NOMO-1 (cell line): ENCODE results near the gene SYT8.
"Not testable (repeated sequence)": the region's sequence is repeated elsewhere in the genome, so short reads cannot be mapped to it uniquely, and the experiment has no call there.

Experiments
- DNase-seq, 2 experiments: peaks; one replicate each; lab custom pipeline; 2025; ENCODE audit not compliant: unreplicated experiment in 2 of 2; lab: John Stamatoyannopoulos, UW

The SYT8 gene

DNA sequence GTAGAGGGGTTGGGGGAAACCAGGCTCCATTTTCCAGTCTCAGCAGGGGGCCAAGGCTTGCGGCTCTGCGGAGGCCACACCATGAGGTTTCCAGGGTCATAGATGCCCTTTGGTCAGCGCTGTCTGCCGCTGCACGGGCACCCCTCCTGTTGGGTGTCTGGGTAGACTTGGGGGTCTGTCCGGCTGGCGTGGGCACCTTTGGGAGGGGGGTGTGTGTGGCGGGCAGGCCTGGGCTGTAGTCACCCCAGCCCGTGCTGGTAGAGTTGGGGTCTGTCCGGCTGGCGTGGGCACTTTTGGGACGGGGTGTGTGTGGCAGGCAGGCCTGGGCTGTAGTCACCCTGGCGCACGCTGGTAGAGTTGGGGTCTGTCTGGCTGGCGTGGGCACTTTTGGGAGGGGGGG lies 36.7 kb downstream of the SYT8 start:
- DNase-seq, result no peak

DNA sequence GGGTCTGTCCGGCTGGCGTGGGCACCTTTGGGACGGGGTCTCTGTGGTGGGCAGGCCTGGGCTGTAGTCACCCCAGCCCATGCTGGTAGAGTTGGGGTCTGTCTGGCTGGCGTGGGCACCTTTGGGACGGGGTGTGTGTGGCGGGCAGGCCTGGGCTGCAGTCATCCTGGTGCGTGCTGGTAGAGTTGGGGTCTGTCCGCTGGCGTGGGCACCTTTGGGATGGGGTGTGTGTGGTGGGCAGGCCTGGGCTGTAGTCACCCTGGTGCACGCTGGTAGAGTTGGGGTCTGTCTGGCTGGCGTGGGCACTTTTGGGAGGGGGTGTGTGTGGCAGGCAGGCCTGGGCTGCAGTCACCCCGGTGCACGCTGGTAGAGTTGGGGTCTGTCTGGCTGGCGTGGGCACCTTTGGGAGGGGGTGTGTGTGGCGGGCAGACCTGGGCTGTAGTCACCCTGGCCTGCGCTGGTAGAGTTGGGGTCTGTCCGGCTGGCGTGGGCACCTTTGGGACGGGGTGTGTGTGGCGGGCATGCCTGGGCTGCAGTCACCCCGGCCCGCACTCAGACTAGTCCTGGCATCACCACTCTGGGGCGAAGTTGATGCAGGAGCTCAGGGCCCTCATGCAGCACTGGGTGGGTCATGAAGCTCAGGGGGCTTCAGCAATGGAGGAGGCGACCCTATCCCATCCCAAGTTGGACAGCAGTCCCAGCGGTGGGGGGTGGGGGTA lies 37.6 kb downstream of the SYT8 start:
- no peak for DNase-seq

DNA sequence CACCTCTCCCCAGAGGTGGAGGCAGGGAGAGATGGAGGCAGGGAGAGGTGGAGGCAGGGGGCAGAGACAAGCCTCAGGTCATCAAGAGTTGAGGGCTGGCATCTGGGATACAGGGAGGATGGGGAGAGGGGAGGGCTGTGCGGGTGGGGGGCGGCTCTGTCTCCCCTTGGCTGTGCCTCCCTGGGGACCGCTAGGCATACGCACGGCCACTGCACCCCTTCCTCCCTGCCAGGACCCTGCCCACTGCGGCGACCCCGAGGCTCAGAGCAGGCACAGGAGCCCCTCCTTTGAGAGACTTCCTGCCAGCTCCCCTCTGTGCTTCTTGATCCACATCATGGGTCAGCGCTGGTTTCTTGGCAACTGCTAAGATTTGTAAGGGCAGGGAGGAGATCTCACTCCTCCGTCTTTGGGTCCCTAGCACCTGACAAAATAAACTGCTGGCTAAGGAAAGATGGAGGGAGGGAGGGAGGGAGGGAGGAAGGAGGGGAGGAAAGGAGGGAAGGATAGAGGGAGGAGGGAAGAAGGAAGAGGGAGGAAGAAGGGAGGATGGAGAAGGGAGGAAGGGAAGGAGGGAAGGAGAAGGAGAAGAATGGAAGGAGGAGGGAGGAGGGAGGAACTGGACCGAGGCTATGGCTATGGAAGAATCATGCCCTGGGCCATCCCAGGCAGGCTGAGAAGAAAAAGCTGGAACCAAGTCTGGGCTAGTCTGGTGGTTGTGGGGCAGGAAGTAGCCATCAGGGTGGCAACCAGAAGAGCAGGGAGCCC lies 38.4 kb downstream of the SYT8 start:
- no peak for DNase-seq

DNA sequence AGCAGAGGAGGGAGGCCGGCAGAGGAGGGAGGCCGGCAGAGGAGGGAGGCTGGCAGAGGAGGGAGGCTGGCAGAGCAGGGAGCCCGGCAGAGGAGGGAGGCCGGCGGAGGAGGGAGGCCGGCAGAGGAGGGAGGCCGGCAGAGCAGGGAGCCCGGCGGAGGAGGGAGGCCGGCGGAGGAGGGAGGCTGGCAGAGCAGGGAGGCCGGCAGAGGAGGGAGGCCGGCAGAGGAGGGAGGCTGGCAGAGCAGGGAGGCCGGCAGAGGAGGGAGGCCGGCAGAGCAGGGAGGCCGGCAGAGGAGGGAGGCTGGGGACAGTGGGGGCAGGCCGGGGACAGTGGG lies 39.0 kb downstream of the SYT8 start:
- not testable (repeated sequence) for DNase-seq

DNA sequence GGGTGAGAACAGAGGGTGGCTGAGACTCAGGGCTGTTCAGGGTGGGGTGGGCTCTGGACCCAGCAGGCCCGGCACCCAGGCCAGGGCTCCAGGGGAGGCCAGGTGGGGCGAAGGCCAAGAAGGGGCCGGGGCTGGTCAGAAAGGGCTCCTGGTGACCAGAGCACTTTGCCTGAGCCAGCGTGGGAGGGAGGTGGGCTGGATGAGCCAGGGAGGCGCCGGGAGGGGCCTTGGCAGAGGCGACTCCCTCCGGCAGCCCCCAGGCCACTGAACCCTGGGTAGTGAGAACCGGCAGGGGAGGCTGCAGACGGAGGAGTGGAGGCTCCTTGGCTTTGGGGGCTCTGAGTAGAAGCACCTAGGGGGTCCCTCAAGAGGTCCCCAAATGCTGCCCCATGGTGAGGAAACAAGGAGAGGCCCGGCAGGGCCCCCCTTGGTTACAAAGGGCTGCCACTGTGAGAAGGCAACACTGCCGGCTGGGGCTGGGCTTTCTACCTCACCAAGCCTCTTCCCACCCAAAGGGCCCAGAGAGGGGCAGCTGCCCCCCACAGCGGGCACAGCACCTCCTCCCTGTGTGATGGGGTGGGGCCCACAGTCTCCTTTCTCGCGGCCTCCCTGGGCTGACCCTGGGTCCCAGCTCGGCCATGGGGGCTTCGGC lies 39.8 kb downstream of the SYT8 start:
- not testable (repeated sequence) for DNase-seq

DNA sequence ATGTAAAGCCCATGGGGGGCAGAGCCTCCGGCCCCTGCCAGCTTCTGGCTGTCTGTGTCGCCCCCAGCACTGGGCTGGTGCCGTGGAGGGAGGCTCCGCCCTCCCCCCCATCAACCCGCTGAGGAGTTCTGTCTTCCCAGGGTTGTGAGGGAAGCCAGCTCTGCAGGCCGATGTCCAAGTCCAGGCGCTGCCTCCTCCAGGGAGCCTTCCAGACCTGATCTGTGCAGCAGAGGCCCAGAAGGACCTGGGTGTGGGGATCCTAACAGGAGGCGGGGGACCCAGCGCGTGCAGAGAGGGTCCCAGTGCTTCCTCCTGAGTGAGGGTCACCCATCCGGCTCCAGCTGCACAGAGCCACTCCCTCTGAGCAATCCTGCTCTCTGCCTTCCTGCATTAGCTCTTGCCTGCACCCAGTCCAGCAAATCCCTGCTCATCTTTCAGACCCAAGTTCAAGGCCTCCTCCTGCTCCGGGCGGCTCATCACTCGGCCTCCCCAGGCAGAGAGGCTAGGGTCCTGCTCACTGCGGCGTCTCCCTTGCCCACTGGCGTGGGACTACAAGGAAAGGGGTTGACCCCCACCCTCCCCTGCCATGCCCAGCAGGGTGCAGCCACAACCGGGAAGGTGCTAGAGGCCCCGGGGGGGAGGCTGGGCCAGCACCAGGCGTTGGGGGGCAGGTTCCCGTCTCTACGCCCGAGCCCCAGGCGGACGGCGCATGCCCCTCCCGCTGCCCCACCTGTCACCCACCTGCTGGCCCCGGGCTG lies 40.5 kb downstream of the SYT8 start:
- no peak for DNase-seq

DNA sequence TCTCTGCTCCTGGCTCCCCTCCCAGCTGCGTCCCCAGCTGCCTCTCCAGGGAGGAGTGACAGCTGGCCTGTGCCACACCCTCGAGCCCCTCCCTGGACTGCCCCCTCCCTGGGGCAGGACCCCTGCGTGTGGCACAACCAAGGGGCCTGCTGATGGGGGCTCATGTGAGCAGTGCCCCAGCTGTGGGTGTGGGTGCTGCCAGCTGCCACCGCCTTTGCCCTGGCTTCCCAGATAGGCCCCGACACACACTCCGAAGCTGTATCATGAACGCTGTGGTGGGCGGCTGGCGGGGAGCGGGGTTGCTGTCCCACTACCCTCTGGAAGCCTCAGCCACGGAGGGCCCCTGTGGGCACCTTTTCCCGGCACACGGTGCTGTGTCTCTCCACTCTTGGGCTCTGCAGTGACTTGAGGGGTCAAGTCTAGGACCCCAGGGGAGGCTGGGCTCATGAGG lies 41.1 kb downstream of the SYT8 start:
- DNase-seq, result not testable (repeated sequence)

DNA sequence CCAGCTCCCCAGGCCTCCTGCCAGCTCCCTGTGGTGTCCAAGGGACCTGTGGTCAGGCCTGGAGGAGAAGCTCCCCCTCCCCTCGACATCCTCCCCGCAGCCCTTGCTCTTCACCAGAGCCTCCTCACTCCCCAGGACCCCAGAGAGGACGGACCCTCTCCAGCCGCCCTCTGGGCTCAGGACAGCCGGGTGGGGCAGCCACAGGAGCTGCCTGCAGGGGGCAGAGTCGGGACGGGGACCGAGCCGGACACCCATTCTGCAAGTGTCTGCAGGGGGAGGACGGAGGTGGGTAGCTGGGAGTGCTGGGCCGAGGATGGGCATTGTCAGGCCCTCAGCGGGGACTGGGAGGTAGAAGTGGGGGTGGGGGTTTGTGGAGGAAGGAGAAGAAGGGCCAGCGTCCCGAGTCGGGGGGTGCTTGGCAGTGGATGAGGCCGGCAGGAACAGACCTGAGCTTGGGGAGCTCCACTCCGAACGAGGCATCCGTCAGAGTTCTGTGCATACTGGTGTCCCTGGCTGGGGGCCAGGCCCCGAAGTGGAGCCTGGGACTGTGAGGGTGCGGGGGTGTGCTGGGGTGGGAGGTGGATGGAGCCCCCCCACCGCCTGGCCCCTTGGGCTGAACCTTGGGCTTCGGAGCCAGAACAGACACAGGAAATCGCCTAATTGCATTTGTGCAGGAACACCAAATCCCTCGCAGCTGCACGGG lies 41.7 kb downstream of the SYT8 start:
- no peak for DNase-seq

DNA sequence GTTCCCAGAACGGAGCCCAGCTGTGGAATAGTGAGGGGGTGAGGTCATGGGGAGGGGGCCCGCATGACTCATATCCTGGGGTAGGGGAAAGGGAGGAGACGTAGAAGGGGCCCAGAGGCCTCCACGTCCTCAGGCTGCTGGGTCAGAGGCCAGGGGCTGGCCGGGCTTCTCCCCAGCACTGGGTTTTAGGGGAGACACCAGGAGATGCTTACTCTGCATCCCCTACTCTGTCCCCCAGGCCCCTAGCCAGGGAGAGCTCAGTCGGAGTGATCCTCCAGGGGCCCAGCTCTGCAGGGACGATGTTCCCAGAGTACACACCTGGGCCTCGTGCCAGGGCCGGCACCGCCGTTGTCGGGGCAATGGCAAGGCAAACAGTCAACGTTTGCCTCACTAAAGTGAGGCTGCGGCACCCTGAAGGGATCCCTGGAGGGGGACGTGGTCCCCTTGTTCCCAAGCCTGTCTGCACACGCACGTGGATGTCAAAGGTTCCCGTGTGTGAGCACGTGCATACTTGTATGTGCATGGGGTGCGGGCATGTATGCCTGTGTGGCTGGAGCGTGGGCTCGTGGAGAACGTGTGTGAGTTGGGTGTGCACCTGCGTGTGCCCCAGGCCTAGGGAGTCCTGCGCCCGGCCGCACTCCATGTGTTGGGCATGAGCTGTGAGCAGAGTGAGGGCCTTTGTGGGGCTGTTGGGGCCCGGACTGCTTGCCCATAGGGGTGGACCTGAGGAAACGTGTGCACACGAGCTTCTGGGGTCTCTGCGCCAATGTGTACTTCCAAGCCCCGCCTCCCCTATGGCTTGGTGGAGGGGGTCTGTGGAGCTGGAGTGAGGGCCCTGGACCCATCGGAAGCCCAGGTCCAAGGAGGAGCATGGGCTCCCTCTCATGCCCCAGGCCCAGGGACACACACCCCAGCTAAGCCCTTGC lies 42.7 kb downstream of the SYT8 start:
- DNase-seq, result no peak

DNA sequence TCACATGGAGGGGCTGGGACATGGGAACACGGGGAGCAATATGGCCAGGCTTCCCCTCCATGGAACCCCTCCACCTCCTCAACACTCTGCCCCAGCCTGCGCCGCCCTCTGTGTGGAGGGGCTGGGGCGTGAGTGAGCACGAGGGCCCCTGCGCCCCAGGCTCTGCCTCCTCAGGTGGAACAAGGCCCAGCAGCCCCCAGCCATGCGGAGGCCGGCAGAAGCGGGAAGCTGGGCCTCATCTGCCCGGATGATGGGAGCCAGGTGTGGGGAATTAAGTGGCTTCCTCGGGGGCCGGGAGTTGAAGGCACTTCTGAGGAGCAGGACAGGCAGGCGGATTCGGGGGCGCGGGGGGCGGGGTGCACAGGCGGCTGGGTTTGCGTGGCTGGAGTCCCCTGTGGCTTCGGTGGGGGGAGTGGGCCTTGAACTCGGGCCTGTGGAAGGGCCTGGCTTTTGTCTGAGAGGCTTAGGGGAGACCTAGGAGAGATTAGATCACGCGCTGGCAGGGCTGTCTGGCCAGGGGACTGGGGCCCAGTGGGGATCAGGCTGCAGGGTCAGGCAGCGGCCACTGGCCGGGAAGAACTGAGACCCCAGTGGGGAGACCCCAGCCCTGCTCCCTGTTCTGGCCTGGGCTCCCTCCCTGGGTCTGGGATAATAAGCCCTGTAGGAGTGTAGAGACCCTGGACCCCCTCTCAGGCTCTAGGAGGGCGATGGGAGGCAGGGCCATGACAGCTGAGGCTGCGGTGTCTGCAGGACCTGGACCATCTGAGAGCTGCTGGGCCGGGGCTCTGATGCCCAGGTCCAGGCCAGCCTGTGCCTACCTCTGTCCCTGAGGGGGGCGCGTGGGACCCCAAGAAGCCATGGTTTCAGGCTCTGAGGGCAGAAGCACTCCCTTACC lies 43.6 kb downstream of the SYT8 start:
- DNase-seq, result no peak

DNA sequence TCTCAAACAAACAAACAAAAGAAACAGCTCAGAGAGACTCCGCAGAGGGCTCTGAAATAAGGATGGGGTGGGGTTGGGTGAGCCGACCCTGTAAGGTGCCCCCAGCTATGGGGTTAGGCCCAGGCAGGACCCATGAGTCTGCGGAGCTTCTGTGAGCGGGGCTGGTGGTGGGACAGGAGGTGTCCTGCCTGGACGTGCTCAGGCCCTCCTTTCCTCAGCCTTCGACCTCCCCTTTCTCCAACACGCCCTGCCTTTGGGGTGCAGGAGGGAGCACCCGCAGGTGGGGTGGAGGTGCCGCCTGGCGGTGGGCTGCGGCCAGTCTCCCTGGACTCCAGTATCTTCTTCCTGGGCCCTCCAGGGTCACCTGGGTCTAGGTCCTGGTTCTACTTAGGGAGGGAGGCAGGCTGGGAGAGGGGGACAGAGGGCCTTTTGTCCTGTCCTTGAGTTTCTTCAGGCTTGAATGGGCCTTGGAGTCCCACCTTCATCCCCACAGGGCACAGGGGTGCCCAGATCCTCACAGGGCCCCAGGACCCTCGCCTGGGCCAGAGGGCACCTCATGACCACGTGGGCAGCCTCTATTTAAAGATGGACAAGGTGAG lies 44.7 kb downstream of the SYT8 start:
- no peak for DNase-seq

DNA sequence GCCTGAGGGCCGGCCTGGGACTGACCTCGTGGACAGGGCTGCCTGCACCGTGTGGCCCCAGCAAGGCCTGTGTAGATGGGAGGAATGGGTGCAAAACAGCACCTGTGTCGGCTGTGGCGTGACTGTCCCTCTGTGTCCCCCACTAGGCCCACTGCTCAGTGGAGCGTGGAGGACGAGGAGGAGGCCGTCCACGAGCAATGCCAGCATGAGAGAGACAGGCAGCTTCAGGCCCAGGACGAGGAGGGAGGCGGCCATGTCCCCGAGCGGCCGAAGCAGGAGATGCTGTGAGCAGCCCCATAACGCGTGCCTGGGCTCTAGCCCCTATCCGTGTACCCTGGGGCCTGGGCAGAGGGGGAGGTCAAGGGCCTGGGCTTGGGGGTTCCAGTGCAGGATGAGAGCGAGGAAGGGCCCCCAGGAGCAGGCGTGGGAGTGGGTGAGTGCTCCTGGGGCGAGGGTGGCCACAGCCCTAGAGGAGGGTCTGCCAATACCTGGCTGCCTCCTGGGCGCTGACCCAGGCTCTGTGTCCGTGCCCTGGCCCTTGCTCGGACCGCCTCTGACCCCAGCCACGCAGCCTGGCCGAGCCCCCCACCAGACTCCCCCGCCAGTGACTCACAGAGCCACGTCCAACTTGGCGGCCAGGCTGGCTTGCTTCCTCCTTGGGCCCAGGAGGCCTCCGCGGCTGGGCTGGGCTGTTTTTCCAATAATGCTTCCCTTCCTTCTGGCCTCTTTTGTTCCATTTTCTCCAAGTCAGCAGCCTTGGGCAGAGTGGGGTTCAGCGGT lies 45.3 kb downstream of the SYT8 start:
- no peak for DNase-seq

DNA sequence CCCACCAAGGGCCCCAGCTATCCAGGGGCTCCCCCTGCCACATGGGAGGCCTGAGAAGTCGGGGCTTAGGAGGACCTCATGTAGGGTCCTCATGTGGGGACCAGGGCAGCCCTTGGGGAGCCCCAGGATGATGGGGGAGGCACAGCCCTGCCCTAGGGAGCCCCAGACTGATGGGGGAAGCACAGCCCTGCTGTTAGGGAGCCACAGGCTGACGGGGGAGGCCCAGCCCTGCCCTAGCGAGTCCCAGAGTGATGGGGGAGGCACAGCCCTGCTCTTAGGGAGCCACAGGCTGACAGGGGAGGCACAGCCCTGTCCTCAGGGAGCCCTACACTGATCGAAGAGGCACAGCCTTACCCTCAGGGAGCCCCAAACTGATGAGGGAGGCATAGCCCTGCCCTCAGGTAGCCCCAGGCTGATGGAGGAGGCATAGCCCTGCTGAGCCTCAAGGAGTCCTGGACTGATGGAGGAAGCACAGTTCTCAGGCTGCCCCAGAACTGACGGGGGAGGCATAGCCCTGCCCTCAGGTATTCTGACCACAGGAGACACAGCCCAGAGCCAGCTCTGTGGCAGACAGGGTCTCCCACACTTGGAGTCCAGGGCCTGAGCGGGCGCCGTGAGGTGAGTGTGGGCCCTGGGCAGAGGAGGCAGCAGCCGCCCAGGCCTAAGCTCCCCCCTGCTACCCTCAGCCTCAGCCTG lies 46.1 kb downstream of the SYT8 start:
- no peak for DNase-seq

DNA sequence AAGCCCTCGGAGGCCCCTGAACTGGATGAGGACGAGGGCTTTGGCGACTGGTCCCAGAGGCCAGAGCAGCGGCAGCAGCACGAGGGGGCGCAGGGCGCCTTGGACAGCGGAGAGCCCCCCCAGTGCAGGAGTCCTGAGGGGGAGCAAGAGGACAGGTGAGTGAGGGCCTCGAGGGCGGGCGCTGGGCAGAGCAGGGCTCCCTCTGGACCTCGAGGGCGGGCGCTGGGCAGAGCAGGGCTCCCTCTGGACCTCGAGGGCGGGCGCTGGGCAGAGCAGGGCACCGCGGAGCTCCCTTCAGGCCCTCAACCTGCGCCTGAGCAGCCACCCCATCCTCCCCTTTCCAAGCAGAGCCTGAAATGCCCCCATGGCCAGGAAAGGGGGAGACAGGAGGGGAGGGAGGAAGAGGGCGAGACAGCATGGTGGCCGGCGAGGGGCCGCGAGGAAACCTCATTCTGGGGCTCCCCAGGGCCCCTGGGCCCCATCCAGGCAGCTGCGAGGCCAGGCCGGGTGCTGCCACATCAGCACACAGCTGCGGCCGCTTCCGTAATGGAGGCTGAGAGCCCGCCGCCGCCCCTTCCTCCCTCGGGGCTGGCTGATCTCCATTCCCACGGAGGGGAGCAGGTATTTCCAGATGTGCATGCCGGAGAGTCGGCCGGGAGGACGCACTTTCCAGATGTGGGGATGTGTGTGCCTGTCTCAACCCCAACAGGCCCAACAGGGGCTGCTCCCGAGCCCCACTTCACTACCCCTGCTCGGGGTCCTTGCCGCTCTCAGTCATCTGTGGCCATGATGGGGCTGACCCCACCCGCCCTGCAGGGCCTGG lies 46.9 kb downstream of the SYT8 start:
- no peak for DNase-seq

DNA sequence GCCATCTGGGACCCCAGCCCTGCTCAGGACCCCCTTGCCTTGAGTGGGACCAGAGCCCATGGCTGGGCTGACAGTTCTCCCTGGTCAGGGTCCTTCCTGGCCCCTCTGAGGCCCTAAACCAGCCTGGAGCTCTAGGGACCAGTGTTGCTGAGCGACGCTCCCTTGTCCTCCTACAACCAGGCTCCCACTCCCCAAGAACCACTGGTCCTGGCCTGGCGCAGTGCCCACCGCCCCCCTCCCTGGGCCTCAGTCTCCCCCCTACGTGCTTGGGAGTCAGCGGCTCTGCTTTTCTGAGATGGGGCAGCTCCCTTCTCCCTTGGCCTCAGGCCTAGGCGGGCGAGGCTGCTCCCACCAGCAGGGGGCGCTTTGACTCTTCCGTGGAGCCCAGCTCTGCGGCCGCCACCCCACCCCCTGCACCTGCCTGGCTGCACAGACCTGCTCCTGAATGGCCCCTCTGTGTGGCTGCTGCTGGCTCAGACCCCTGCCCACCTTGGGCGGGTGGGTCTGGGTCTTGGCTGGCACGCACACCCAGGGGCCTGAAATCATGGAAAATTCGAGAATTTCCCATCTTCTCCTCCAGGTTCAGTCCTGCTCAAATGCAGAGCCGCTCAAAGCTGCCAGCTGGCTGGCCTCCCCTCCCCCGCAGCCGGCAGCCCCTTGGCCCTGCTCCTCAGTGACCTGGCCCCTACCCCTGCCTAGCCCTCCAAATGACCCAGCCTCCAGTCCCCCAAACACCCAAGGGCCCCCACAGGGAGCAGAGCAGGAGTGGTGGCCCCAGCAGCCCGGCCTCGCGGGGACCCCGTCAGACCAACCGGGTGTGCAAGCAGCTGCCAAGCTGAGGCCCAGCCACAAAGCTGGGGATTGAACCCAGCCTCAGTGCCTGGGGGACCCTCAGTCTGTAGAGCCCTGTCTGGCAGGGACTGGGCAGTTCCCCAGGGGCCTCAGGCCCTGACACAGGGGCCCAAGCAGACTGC lies 47.8 kb downstream of the SYT8 start:
- peak; percentile 31 to 42 for DNase-seq
